Effector memory CD8-positive, alpha-beta T cell (primary cell): ENCODE results near the gene A1BG.
"Not testable (repeated sequence)": the region's sequence is repeated elsewhere in the genome, so short reads cannot be mapped to it uniquely, and the experiment has no call there.

ENCODE experiments used
- ATAC-seq: fragments of 150-1000 bp; cut with Tn5 transposase; replicated peaks from 2 replicates; pipeline ENCODE4 v1.10.0; 2021; ENCODE audit warnings: mild to moderate bottlenecking, moderate library complexity
- DNase-seq, 3 experiments: peaks; one replicate each; pipeline ENCODE4 v3.0.0; 2021
- H3K27ac Mint-ChIP-seq, 2 donors: one replicate each; pipeline ENCODE4 v1.8.0; 2022; ENCODE audit warnings: mild to moderate bottlenecking in 2 of 2, mixed read lengths in 2 of 2, moderate library complexity in 2 of 2
- H3K27me3 Mint-ChIP-seq, 2 donors: one replicate each; pipeline ENCODE4 v1.8.0; 2022; ENCODE audit warnings: mixed read lengths in 2 of 2
- H3K36me3 Mint-ChIP-seq: one replicate; pipeline ENCODE4 v1.8.0; 2022; ENCODE audit warnings: mild to moderate bottlenecking, moderate library complexity, mixed read lengths; ENCODE audit not compliant: insufficient read depth
- H3K4me1 Mint-ChIP-seq, 2 donors: one replicate each; pipeline ENCODE4 v1.8.0; 2022; ENCODE audit warnings: low read depth in 2 of 2, mixed read lengths in 2 of 2
- H3K4me3 Mint-ChIP-seq, 2 donors: one replicate each; pipeline ENCODE4 v1.8.0; 2022; ENCODE audit warnings: mild to moderate bottlenecking in 2 of 2, mixed read lengths in 2 of 2, moderate library complexity in 2 of 2
- H3K9me3 Mint-ChIP-seq, 2 donors: one replicate each; pipeline ENCODE4 v1.8.0; 2022; ENCODE audit warnings: mixed read lengths in 2 of 2

Gene A1BG

DNA sequence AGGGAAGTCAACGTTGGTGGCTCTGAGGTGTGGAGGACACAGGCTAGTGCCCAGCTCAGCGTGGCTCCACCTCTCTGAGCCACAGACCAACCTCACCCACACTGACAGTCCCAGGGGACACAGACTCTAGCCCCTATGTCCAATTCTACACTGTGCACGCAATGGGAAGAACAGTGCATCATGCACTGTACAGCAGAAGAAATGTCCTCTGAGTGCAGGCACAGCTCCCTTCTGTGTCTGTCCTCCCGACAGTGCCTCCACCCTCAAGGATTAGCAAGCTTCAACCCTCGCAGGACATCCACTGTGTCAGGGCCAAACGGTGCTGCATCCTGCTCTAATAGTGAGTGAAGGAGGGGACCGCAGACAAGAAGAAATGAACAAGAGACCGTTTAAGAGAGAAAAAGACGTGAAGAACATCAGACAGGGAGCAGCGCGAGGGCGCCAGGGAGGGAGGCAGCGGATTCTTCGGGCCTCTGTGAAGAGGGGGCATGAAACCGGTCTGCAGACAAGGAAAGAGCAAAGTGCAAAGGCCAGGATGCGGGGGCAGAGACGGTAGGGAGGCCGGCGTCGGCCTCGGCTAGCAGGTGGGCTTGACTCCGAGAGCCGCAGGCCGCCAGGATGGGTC lies 26.9 kb upstream of the A1BG start:
- Mint-ChIP-seq H3K27me3 (no peaks in the 10 kb centered on the region), H3K9me3 (no peaks in the 10 kb centered on the region), H3K4me1 (peaks cover 15% of the 10 kb centered on the region in 2 donors), H3K36me3 (peaks cover 25% of the 10 kb centered on the region), H3K4me3 (peak overlapping the region; percentile 83 to 93), H3K27ac (peak overlapping the region; percentile 88 to 97)
- ATAC-seq = no peak
- no peak for DNase-seq

DNA sequence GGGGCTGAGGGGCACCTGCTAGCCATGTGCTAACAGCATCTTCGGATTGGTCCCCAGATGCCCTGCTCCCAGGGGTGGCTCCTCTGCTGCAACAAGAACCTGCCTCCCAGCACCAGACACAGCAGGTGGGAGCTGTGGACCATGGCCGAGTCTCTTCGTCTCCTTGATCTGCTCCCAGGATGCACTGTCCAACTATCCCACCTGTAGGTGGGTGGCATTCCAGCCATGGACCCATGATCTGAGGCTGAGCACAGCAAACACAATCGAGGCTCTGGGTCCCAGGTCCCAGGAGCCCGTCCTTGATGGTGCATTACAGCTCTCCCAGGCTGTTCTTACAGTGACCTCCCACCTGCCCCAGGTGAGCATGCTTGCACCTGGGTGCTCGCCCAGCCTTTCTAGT lies 26.0 kb upstream of the A1BG start:
- no peak for DNase-seq
- no peak for ATAC-seq
- H3K27me3 Mint-ChIP-seq = no peaks in the 10 kb centered on the region
- H3K4me1 Mint-ChIP-seq = peaks cover 15% of the 10 kb centered on the region in 2 donors
- no peaks in the 10 kb centered on the region for H3K9me3 Mint-ChIP-seq
- H3K4me3 Mint-ChIP-seq = peak overlapping the region; percentile 83 to 93
- H3K27ac Mint-ChIP-seq = peak overlapping the region; percentile 88 to 97
- peaks cover 20% of the 10 kb centered on the region for H3K36me3 Mint-ChIP-seq

DNA sequence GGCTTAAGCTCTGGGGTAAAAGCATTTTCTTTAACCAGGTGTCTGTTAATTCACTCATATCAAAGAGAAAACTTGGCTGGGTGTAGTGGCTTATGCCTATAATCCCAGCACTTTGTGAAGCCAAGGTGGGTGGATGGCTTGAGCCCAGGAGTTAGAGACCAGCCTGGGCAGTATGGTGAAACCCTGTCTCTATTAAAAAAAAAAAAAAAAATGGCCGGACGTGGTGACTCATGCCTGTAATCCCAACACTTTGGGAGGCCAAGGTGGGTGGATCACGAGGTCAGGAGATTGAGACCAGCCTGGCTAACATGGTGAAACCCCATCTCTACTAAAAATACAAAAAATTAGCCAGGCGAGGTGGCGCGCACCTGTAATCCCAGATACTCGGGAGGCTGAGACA lies 23.4 kb upstream of the A1BG start:
- H3K36me3 Mint-ChIP-seq = peaks cover 13% of the 10 kb centered on the region
- not testable (repeated sequence) for DNase-seq, H3K9me3 Mint-ChIP-seq, H3K4me3 Mint-ChIP-seq, ATAC-seq, H3K27me3 Mint-ChIP-seq, H3K27ac Mint-ChIP-seq
- H3K4me1 Mint-ChIP-seq = peaks cover 10 to 11% of the 10 kb centered on the region in 2 donors

DNA sequence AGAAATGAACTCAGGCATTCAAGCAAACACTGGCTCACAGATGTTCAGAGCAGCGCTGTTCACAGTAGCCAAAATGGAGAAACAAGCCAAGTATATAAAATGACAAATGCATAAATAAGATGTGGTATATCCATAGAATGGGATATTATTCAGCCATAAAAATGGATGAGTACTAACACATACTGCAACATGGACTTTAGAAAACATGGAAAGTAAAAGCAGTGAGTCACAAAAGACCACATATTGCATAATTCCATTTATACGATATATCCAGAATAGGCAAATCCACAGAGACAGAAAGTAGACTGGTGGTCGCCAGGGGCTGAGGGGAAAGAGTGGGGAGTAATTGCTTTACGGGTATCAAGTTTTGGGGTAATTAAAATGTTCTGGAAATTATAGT lies 20.9 kb upstream of the A1BG start:
- H3K27ac Mint-ChIP-seq = no peak overlapping the region
- no peaks in the 10 kb centered on the region for H3K9me3 Mint-ChIP-seq
- no peak overlapping the region for H3K4me3 Mint-ChIP-seq
- H3K36me3 Mint-ChIP-seq = no peaks in the 10 kb centered on the region
- DNase-seq = no peak
- peaks cover 0 to 3% of the 10 kb centered on the region in 2 donors for H3K4me1 Mint-ChIP-seq
- H3K27me3 Mint-ChIP-seq = no peaks in the 10 kb centered on the region
- ATAC-seq = no peak

DNA sequence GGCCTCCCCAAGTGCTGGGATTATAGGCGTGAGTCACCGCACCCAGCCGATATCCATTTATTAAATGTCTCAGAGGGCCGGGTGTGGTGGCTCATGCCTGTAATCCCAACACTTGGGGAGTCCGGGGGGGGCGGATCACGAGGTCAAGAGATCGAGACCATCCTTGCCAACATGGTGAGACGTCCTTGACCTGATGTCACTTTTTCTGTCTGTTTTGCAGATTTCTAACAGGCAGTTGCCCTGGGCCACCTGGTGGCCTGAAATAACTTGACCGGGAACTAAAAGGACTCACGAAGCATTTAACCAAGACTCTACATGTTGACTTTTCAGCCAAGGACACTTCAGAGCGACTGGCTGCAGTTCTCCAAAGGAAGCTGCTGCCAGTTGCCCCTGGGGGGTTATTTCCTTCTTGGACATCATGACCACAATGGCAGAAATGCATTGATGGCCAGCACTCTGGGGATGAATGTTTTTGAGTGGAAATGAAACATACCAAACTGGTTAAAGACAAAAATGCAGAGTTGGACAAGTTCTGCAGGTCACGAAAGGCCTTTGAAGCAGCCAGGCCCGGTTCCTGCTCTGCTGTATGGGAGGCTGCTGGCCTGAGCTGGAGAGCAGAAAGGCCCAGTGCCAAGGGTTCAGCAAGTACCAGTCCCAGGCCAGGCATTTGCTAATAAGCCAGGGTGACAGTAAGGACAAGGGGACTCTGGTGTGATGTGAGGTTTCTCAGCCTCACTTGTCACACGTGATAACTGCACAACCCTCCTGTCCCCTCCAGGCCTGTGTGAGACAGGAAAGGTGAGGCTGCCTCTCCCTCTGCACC lies 19.2 kb upstream of the A1BG start:
- Mint-ChIP-seq H3K4me3 (no peak overlapping the region), H3K27me3 (no peaks in the 10 kb centered on the region), H3K36me3 (no peaks in the 10 kb centered on the region), H3K27ac (no peak overlapping the region), H3K4me1 (no peaks in the 10 kb centered on the region), H3K9me3 (no peaks in the 10 kb centered on the region)
- no peak for ATAC-seq
- no peak for DNase-seq

DNA sequence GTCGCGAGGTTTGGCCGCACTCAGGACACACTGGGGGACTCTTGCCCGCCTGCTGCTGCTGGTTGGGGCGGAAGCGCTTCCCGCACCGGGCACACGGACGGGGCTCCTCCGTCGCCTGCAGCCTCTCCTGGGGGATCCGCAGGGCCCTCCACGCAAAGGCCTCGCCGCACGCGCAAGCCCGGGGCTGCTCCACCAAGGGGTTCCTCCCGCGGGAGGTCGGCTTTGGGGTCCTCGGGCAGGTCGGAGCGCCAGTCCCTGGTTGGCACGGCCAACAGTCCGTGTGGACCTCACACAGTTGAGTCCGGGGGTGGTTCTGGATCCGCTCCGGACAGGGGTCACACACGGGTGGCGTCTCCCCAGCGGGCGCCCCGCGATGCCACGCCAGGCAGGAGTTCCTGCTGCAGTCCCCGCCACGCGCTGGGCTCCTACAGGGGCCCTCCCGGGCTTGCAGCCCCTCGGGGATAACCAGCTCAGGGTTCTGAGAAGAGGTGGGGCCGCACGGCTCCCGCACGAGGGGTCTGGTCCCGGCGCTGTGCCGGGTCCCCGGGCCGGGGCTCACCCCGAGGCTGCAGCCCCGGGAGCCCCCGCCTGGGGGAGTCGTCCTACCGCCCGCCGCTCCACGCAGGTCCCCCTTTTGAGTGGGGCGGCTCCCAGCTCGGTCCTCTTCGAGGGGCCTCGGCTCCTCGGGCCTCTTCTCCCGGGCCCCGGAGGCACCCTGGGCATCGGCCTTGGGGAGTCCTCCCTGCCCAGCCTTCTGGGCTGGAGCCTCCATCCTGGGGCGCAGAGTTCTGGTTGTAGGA lies 15.5 kb upstream of the A1BG start:
- no peak for DNase-seq
- Mint-ChIP-seq H3K36me3 (no peaks in the 10 kb centered on the region), H3K27ac (no peak overlapping the region), H3K27me3 (no peaks in the 10 kb centered on the region), H3K9me3 (no peaks in the 10 kb centered on the region), H3K4me3 (no peak overlapping the region), H3K4me1 (no peaks in the 10 kb centered on the region)
- ATAC-seq = no peak

DNA sequence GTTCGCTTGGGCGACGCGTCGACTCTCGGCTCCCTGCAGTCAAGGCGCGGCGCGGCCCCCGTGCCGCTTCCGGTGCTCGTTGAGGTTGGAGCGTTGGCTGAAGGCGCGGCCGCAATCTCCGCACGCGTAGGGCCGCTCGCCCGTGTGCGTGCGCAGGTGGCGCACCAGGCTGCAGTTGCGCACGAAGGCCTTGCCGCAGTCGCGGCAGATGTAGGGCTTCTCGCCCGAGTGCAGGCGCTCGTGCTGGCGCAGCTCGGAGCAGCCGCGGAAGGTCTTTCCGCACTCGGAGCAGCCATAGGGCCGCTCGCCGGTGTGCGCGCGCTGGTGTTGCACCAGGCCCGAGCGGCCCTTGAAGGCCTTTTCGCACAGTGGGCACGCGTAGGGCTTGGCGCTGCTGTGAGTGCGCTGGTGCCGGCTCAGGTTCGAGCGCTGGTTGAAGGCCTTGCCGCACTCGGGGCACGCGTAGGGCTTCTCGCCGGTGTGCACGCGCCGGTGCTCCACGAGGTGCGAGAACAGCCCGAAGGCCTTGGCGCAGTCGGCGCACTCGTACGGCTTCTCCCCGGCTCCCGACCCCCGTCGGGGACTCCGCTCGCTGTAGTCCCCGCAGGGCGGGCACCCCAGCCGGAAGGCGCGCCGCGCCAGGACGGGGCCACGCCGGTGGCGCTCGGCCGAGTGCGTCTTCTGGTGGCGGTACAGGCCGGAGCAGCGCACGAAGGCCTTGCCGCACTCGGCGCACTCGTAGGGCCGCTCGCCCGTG lies 14.6 kb upstream of the A1BG start:
- no peaks in the 10 kb centered on the region for H3K9me3 Mint-ChIP-seq
- ATAC-seq (no peak), DNase-seq (no peak)
- no peaks in the 10 kb centered on the region for H3K27me3 Mint-ChIP-seq
- H3K4me1 Mint-ChIP-seq = peaks cover 0 to 2% of the 10 kb centered on the region in 2 donors
- no peak overlapping the region for H3K4me3 Mint-ChIP-seq
- H3K27ac Mint-ChIP-seq = no peak overlapping the region
- H3K36me3 Mint-ChIP-seq = peaks cover 8% of the 10 kb centered on the region

DNA sequence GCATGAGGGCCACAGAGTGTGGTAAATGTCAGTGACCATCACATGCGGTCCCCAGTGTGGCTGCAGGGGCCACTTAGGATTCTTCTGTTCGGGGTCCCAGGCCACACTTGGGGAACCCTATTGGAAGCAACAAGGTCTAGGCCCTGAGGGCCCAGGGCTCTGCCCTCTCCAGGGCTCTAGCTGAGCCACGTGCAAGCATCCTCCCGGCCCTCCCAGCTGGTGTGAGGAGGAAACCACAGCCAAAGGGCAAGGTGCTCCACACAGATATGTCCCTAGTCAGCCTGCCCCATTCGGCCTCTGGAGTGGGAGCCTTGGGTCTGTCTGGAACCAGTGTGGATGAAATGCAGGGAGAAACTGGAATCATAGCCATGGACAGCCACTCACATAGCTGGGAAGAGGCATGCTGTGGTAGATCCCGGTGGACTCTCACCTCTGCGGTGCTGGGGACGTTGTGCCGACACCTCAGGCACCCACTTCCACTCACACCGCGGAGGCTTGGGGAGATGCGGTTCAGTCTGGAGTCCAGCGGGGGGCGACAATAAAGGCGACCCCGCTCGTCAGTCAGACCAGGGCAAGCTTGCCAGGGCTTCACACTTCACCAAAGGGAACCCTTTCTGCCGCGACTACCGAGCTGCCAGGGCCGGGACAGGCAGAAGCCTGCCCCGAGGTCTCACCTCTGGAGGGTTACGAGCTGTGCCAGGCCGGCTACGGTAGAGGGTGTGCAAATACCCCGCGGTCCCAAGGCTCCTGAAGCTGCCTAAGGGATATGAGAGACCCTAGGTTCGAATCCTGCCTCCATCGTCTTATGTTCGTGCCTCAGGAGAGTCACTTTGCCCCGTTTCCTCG lies 13.5 kb upstream of the A1BG start:
- Mint-ChIP-seq H3K27ac (no peak overlapping the region), H3K9me3 (no peaks in the 10 kb centered on the region), H3K4me1 (peaks cover 6 to 8% of the 10 kb centered on the region in 2 donors), H3K4me3 (no peak overlapping the region), H3K36me3 (peaks cover 16% of the 10 kb centered on the region), H3K27me3 (no peaks in the 10 kb centered on the region)
- no peak for DNase-seq
- ATAC-seq = no peak

DNA sequence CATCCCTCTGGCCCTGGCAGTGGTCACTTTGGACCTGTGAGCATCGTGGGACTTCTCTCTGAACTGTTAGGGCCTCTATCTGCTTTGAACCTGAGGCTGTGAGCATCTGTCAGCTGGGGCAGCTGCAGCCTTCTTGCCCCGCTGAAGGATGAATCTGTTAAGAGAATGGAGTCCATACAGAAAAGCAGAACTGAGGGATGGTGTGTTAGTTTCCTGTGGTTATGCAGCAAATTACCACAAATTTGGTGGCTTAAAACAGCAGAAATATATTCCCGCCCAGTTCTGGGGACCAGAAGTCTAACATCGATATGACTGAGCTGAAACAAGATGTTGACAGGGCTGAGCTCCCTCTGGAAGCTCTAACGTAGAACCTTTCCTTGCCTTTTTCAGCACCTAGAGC lies 10.9 kb upstream of the A1BG start:
- Mint-ChIP-seq H3K36me3 (peaks cover 25% of the 10 kb centered on the region), H3K4me3 (peak overlapping the region in 1 of 2 donors; percentile 17), H3K27me3 (no peaks in the 10 kb centered on the region), H3K4me1 (peaks cover 7 to 10% of the 10 kb centered on the region in 2 donors), H3K9me3 (no peaks in the 10 kb centered on the region), H3K27ac (no peak overlapping the region)
- DNase-seq (no peak), ATAC-seq (no peak)

DNA sequence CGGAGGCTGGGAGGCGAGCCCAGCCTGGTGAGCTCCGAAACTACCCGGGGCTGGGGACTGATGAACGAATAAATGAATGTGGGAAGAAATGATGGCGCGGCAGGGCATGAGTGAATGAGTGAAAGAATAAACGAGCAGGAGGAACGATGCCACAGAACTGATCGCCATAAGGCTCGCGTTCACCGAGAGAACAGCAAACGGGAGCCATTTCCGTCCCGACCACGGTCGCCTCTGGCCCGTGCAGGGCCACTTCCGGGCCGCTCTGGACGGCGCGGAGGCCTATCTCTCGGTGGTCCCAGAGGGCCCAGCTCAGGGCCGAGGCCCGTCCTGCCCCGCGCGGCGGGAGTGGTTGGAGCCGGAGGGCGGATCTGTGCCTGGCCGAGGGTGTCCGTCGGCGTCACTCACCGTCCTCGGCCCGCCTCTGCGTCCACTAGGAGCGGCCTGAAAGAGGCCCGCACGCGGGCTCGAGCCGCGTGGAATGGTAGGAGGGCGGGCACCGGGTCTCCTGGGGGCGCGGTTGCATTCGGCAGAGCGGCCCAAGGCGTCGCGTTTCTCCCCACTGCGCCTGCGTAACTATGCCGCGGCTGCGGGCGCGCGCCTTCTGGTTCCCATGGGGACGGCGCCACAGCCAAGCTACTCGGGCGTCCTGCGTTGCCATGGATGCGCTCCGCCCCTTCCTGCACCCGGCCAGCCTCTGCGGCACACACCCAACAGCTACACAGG lies 9.1 kb upstream of the A1BG start, which contains the start of gene ZNF497:
ZNF497 (minus strand) TSS at position 480 of the 723 bp plus-strand sequence. CDS start 5,116 bp downstream, outside the sequence.
- peak; percentile 94 to 96 (median 96) for DNase-seq
- Mint-ChIP-seq H3K4me1 (peaks cover 7 to 14% of the 10 kb centered on the region in 2 donors), H3K36me3 (peaks cover 29% of the 10 kb centered on the region), H3K4me3 (peak within 1 kb of the TSS; percentile 91 to 96), H3K9me3 (no peaks in the 10 kb centered on the region), H3K27me3 (no peaks in the 10 kb centered on the region), H3K27ac (peak within 1 kb of the TSS; percentile 92 to 93)
- ATAC-seq = peak; percentile 90

DNA sequence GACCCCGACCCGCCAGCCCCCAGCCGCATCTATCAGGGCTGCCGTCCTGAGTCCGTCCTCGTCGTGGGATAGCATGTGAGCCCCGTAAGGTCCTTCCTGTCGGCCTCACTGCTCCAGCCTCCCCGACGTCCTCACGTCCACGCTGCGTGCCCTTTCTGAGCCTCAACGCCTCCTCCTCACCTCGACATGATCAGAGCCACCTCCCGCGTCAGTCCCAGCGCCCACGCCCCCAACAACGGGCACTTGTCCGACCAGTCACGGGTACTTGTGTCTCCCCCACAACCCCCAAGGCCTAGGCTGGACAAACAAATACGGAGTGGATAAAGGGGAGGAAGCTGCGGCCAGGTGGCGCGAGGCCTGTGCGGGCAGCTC lies 8.6 kb upstream of the A1BG start:
- ATAC-seq = peak; percentile 1
- peaks cover 7 to 14% of the 10 kb centered on the region in 2 donors for H3K4me1 Mint-ChIP-seq

More for the DNA sequence above, 8.6 kb upstream of the A1BG start:
- H3K9me3 Mint-ChIP-seq = no peaks in the 10 kb centered on the region
- no peaks in the 10 kb centered on the region for H3K27me3 Mint-ChIP-seq
- peak overlapping the region; percentile 92 to 93 for H3K27ac Mint-ChIP-seq
- H3K36me3 Mint-ChIP-seq = peaks cover 29% of the 10 kb centered on the region
- H3K4me3 Mint-ChIP-seq = peak overlapping the region; percentile 91 to 96
- DNase-seq = peak in 1 of 3 experiments; percentile 16
